HepG2 (cell line): Measurements from ENCODE around the gene ATP2A2. TPM values are rescaled to one million over a fixed set of nuclear protein-coding genes. Genes with fewer than 3 reads are reported as not detected.
A peak's percentile ranks its signal among the peaks of the same experiment; 100 is the strongest.

Experiments
- AGO2 ChIP-seq: fragments of 200-400 bp; formaldehyde crosslinking; optimal IDR thresholded peaks from 2 replicates; pipeline ENCODE3; 2017; ENCODE audit warnings: mild to moderate bottlenecking, low read depth, low read length, moderate library complexity
- CBX1 ChIP-seq: IDR thresholded peaks from one replicate; pipeline ENCODE4 v1.6.1; 2016; ENCODE audit warnings: antibody characterized with exemption, low read depth
- EEA1 ChIP-seq: sonication (generic); formaldehyde crosslinking; IDR thresholded peaks from 2 replicates; pipeline ENCODE4 v1.5.1; 2020; ENCODE audit warnings: mild to moderate bottlenecking, missing genetic modification reagents, borderline replicate concordance
- EP300 ChIP-seq, 3 experiments: sonication (generic) in 1 of 3; formaldehyde crosslinking in 1 of 3; IDR thresholded peaks; 2 replicates each; pipeline versions ENCODE4 v1.5.1 to v1.6.1; 2011 to 2020; ENCODE audit warnings: low read depth in 2 of 3, low read length in 2 of 3, borderline replicate concordance in 1 of 3, improper control_type of control experiment in 1 of 3, mild to moderate bottlenecking in 1 of 3, missing genetic modification reagents in 1 of 3, moderate library complexity in 1 of 3
- GTF3A ChIP-seq: sonication (generic); formaldehyde crosslinking; conservative IDR thresholded peaks from 2 replicates; pipeline ENCODE4 v1.4.0; 2020; ENCODE audit warnings: mild to moderate bottlenecking, missing genetic modification reagents
- KMT2B ChIP-seq: IDR thresholded peaks from 2 replicates; pipeline ENCODE4 v1.6.1; 2016; ENCODE audit warnings: missing genetic modification reagents, missing compliant biosample characterization
- SIX1 ChIP-seq: sonication (generic); formaldehyde crosslinking; IDR thresholded peaks from 2 replicates; pipeline ENCODE4 v1.4.0; 2020; ENCODE audit warnings: missing genetic modification reagents, borderline replicate concordance
- SMAD1 ChIP-seq: sonication (generic); formaldehyde crosslinking; IDR thresholded peaks from 2 replicates; pipeline ENCODE4 v1.4.0; 2020; ENCODE audit warnings: missing genetic modification reagents, low read depth, mild to moderate bottlenecking, borderline replicate concordance
- XRCC5 ChIP-seq: fragments of 200-400 bp; formaldehyde crosslinking; optimal IDR thresholded peaks from 2 replicates; pipeline ENCODE3; 2017; ENCODE audit warnings: mild to moderate bottlenecking, low read length
- ZNF326 ChIP-seq: sonication (generic); formaldehyde crosslinking; IDR thresholded peaks from 2 replicates; pipeline ENCODE4 v1.4.0; 2020; ENCODE audit warnings: missing genetic modification reagents, borderline replicate concordance
- ZNF329 ChIP-seq: sonication (generic); formaldehyde crosslinking; IDR thresholded peaks from 2 replicates; pipeline ENCODE4 v1.9.0; 2021; ENCODE audit warnings: low read depth, mild to moderate bottlenecking, missing genetic modification reagents
- ZNF33A ChIP-seq: sonication (generic); formaldehyde crosslinking; IDR thresholded peaks from 2 replicates; pipeline ENCODE4 v1.5.1; 2020; ENCODE audit warnings: missing genetic modification reagents, mild to moderate bottlenecking, moderate library complexity, borderline replicate concordance
- ZNF451 ChIP-seq: sonication (generic); formaldehyde crosslinking; IDR thresholded peaks from 2 replicates; pipeline ENCODE4 v1.5.0; 2020; ENCODE audit warnings: mild to moderate bottlenecking, missing genetic modification reagents
- ZNF670 ChIP-seq: sonication (generic); formaldehyde crosslinking; IDR thresholded peaks from 2 replicates; pipeline ENCODE4 v1.8.0; 2022; ENCODE audit warnings: mild to moderate bottlenecking, missing genetic modification reagents, borderline replicate concordance
- polyA plus RNA-seq, 8 experiments: library from polyadenylated mRNA; depleted of rRNA in 3 of 8; stranded (reverse) in 7 of 8; unstranded in 1 of 8; fragments of >200 nt; fragmentation: Illumina TruSeq in 4 of 8; extraction: Trizol in 4 of 8; gene quantifications; 2 replicates each; pipeline versions ENCODE4 v1.2.1 to v1.2.3, GENCODE V29; 2011 to 2016; ENCODE audit warnings: low read depth in 4 of 8, missing spikeins in 1 of 8, mixed read lengths in 1 of 8; ENCODE audit not compliant: insufficient read depth in 1 of 8
- total RNA-seq, 5 experiments: library from RNA; depleted of rRNA; stranded (reverse); fragments of >200 nt; fragmentation: Illumina TruSeq; extraction: Trizol; gene quantifications; 2 replicates each; pipeline ENCODE4 v1.2.3, GENCODE V29; 2016; ENCODE audit warnings: low read depth in 1 of 5
- TF ChIP-seq, protein P1 (sequence below): IDR thresholded peaks from 2 replicates; pipeline ENCODE4 v1.6.1; 2016; ENCODE audit warnings: low read depth, control low read depth
- TF ChIP-seq, protein P2 (sequence below): sonication (generic); formaldehyde crosslinking; IDR thresholded peaks from 2 replicates; pipeline ENCODE4 v1.4.0; 2020; ENCODE audit warnings: mild to moderate bottlenecking, low read depth, missing genetic modification reagents
- TF ChIP-seq, protein P3 (sequence below): sonication (generic); formaldehyde crosslinking; IDR thresholded peaks from 2 replicates; pipeline ENCODE4 v1.9.0; 2021; ENCODE audit warnings: missing genetic modification reagents, borderline replicate concordance
- TF ChIP-seq, protein P4 (sequence below): sonication (generic); formaldehyde crosslinking; IDR thresholded peaks from 2 replicates; pipeline ENCODE4 v1.5.1; 2020; ENCODE audit warnings: mild to moderate bottlenecking, missing genetic modification reagents, moderate library complexity
- TF ChIP-seq, protein P5 (sequence below): IDR thresholded peaks from 2 replicates; pipeline ENCODE4 v1.6.1; 2018; ENCODE audit warnings: missing genetic modification reagents

ATP2A2 gene
- total and polyA plus RNA-seq, 2 of the 13 experiments (the other 11 are each of a cell fraction or from before 2014, with no cell fraction given), result 35.4 to 85.5 TPM

DNA sequence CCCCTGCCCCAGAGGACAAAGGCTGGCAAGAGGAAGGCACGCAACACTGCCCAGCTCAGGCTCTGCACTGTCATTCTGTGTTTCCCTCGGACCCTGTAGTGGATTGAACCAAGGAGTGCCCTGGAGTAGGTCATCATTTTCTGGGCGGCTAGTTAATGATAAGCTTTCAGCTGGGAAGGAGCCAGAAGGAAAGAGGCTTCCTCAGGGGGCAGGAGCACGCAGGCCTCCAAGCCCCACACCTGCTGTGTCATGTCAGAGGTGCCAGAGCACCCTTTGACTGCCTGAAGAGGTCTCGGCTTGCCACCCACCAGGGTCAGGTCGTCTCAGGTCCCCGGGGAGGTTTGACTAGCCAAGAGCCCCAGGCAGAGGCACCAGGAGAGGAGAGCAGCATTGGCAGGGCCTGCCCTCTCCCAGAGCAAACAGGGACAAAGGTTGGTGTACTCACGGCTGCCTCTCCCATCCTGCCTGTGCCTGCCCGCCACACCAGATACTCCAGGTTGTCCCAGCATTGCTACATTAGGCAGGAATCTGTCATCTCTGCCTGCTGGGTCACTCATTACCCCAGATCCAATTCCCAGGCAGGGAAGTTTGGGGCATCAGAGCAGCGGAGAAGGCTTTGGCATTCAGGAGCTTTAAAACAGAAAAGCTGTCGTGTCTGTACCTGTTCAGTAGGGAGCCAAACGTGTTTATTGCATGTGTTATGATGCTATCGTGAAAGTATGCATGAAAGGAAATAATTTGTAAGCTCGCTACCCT lies 33.5 kb upstream of the ATP2A2 start (continued):
- TF ChIP-seq, protein P1, sequence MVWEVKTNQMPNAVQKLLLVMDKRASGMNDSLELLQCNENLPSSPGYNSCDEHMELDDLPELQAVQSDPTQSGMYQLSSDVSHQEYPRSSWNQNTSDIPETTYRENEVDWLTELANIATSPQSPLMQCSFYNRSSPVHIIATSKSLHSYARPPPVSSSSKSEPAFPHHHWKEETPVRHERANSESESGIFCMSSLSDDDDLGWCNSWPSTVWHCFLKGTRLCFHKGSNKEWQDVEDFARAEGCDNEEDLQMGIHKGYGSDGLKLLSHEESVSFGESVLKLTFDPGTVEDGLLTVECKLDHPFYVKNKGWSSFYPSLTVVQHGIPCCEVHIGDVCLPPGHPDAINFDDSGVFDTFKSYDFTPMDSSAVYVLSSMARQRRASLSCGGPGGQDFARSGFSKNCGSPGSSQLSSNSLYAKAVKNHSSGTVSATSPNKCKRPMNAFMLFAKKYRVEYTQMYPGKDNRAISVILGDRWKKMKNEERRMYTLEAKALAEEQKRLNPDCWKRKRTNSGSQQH, result 0 out of 2 replicates have a peak, but pooled peaks have one; percentile 24
- TF ChIP-seq, protein P2, sequence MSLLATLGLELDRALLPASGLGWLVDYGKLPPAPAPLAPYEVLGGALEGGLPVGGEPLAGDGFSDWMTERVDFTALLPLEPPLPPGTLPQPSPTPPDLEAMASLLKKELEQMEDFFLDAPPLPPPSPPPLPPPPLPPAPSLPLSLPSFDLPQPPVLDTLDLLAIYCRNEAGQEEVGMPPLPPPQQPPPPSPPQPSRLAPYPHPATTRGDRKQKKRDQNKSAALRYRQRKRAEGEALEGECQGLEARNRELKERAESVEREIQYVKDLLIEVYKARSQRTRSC (CRISPR knock-in tag), result no peak
- 0 out of 2 replicates have a peak, but pooled peaks have one; percentile 33 for TF ChIP-seq KMT2B
- TF ChIP-seq, protein P3, sequence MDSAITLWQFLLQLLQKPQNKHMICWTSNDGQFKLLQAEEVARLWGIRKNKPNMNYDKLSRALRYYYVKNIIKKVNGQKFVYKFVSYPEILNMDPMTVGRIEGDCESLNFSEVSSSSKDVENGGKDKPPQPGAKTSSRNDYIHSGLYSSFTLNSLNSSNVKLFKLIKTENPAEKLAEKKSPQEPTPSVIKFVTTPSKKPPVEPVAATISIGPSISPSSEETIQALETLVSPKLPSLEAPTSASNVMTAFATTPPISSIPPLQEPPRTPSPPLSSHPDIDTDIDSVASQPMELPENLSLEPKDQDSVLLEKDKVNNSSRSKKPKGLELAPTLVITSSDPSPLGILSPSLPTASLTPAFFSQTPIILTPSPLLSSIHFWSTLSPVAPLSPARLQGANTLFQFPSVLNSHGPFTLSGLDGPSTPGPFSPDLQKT (CRISPR knock-in tag), result no peak
- TF ChIP-seq ZNF329 (CRISPR knock-in tag), result no peak
- no peak for TF ChIP-seq XRCC5
- no peak for TF ChIP-seq ZNF326 (CRISPR knock-in tag)
- TF ChIP-seq ZNF670 (CRISPR knock-in tag), result no peak
- peak; percentile 76; the same call in 1 of the 2 replicates for TF ChIP-seq ZNF451 (CRISPR knock-in tag)
- no peak for TF ChIP-seq AGO2
- TF ChIP-seq, protein P4, sequence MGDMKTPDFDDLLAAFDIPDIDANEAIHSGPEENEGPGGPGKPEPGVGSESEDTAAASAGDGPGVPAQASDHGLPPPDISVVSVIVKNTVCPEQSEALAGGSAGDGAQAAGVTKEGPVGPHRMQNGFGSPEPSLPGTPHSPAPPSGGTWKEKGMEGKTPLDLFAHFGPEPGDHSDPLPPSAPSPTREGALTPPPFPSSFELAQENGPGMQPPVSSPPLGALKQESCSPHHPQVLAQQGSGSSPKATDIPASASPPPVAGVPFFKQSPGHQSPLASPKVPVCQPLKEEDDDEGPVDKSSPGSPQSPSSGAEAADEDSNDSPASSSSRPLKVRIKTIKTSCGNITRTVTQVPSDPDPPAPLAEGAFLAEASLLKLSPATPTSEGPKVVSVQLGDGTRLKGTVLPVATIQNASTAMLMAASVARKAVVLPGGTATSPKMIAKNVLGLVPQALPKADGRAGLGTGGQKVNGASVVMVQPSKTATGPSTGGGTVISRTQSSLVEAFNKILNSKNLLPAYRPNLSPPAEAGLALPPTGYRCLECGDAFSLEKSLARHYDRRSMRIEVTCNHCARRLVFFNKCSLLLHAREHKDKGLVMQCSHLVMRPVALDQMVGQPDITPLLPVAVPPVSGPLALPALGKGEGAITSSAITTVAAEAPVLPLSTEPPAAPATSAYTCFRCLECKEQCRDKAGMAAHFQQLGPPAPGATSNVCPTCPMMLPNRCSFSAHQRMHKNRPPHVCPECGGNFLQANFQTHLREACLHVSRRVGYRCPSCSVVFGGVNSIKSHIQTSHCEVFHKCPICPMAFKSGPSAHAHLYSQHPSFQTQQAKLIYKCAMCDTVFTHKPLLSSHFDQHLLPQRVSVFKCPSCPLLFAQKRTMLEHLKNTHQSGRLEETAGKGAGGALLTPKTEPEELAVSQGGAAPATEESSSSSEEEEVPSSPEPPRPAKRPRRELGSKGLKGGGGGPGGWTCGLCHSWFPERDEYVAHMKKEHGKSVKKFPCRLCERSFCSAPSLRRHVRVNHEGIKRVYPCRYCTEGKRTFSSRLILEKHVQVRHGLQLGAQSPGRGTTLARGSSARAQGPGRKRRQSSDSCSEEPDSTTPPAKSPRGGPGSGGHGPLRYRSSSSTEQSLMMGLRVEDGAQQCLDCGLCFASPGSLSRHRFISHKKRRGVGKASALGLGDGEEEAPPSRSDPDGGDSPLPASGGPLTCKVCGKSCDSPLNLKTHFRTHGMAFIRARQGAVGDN (CRISPR knock-in tag), result peak; percentile 97
- TF ChIP-seq GTF3A, result no peak
- TF ChIP-seq SIX1 (CRISPR knock-in tag), result peak; percentile 27; the same call in 1 of the 2 replicates
- TF ChIP-seq, protein P5, sequence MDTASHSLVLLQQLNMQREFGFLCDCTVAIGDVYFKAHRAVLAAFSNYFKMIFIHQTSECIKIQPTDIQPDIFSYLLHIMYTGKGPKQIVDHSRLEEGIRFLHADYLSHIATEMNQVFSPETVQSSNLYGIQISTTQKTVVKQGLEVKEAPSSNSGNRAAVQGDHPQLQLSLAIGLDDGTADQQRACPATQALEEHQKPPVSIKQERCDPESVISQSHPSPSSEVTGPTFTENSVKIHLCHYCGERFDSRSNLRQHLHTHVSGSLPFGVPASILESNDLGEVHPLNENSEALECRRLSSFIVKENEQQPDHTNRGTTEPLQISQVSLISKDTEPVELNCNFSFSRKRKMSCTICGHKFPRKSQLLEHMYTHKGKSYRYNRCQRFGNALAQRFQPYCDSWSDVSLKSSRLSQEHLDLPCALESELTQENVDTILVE (CRISPR knock-in tag), result peak; percentile 21; the same call in 1 of the 2 replicates
- TF ChIP-seq EEA1 (CRISPR knock-in tag), result no peak; the same call in 1 of the 2 replicates
- no peak for TF ChIP-seq ZNF33A (CRISPR knock-in tag)
- no peak; a peak in 1 of 4 replicates for TF ChIP-seq EP300 (IDR thresholded peaks at IDR 0.05; ENCODE audit: low read depth in 2 of 2, low read length in 2 of 2)
- peak; percentile 41; the same call in 1 of the 2 replicates for TF ChIP-seq EP300 (CRISPR knock-in tag; IDR thresholded peaks at IDR 0.05; ENCODE audit: borderline replicate concordance)
- peak; percentile 63; the same call in 1 of the 2 replicates for TF ChIP-seq SMAD1 (CRISPR knock-in tag)
- TF ChIP-seq CBX1, result no peak
